ENCODE measurements around the gene TGFB3. TPM values are rescaled to one million over a fixed set of nuclear protein-coding genes. Genes with fewer than 3 reads are reported as not detected.

Gene TGFB3
- total RNA-seq, 2 experiments from 2014 or later = 1.1 to 5.5 TPM

- H3K27ac ChIP-seq (ENCODE audit: low read depth, low read length, poor library complexity, severe bottlenecking) = no peak overlapping the region
- H3K36me3 ChIP-seq (ENCODE audit: insufficient read depth, low read length) = no peaks in the 10 kb centered on the region
- H2AFZ ChIP-seq (ENCODE audit: low read length) = no peak overlapping the region
- ChIA-PET CTCF (ENCODE audit: unreplicated experiment) (no interaction called here), POLR2A (no interaction called here)
- no peaks in the 10 kb centered on the region for H3K9me3 ChIP-seq (ENCODE audit: low read length)
- BruUV-seq (replicated peaks) = no TSS peak
- no peaks in the 10 kb centered on the region for H3K9me2 ChIP-seq (ENCODE audit: insufficient read depth, low read length)
- H3K4me1 ChIP-seq (ENCODE audit: insufficient read depth, low read length, poor library complexity, severe bottlenecking) = peaks cover 15% of the 10 kb centered on the region
- no peaks in the 10 kb centered on the region for H4K20me1 ChIP-seq (ENCODE audit: insufficient read depth, low read length)
- no peaks in the 10 kb centered on the region for H3K79me2 ChIP-seq (ENCODE audit: insufficient read depth, low read depth, low read length)
- no peak for DNase-seq (ENCODE audit: low spot score)
- intact Hi-C loops (cut with micrococcal nuclease; ENCODE audit: unreplicated experiment) = no loop called here
- H3K4me2 ChIP-seq (ENCODE audit: low read length) = no peak overlapping the region
- no peak for TF ChIP-seq EZH2phosphoT487 (IDR thresholded peaks at IDR 0.05; ENCODE audit: borderline replicate concordance, low read depth, low read length)
- TF ChIP-seq, protein P1, sequence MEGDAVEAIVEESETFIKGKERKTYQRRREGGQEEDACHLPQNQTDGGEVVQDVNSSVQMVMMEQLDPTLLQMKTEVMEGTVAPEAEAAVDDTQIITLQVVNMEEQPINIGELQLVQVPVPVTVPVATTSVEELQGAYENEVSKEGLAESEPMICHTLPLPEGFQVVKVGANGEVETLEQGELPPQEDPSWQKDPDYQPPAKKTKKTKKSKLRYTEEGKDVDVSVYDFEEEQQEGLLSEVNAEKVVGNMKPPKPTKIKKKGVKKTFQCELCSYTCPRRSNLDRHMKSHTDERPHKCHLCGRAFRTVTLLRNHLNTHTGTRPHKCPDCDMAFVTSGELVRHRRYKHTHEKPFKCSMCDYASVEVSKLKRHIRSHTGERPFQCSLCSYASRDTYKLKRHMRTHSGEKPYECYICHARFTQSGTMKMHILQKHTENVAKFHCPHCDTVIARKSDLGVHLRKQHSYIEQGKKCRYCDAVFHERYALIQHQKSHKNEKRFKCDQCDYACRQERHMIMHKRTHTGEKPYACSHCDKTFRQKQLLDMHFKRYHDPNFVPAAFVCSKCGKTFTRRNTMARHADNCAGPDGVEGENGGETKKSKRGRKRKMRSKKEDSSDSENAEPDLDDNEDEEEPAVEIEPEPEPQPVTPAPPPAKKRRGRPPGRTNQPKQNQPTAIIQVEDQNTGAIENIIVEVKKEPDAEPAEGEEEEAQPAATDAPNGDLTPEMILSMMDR (conservative IDR thresholded peaks at IDR 0.05; ENCODE audit: low read length) = no peak
- no peak overlapping the region for H3K4me3 ChIP-seq (ENCODE audit: low read depth, low read length, poor library complexity, severe bottlenecking)
These were observed 7.3 kb upstream of the TGFB3 start for GRCh38 chr14:75989134-75989533.

DNA sequence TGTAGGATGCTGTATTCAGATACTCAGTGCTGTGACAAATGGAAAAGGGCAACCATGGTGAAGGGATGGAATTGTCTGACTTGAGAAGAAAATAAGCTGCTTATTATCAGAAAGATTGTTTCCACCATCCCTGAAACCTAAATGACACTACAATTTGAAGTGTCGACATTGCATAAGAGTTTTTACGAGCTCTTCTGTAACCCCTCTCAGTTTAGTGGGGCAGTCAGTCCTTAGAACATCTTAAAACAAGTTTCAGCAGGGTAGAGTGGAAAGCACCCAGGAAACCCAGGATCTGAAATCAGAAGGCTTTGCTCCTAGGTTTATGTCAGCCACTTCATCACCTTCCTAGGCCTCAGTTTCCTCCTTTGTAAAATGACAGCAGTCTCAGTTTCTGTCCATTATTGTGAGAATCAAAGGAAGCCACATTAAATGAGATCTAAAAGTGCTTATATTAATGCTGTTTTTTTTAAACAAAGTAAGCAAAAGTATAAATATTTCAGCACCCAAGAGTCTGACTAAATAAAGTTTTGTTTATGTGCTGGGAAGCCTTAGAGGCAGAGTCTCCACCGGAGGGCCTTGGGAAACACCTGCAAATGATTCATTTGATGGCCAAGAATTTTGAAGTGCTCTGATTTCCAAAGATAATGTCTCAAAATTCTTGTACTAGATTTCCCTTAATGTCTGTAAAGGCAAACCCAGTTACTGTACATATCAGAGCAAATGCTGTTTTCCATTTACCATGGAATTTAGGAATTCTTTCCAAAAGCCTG lies 5.6 kb upstream of the TGFB3 start:
- DNase-seq (ENCODE audit: low spot score) = no peak
- H3K4me3 ChIP-seq (ENCODE audit: low read depth, low read length, poor library complexity, severe bottlenecking) = no peak overlapping the region
- no TSS peak for BruUV-seq (replicated peaks)
- no peak overlapping the region for H3K4me2 ChIP-seq (ENCODE audit: low read length)
- no peak overlapping the region for H2AFZ ChIP-seq (ENCODE audit: low read length)
- no peak for TF ChIP-seq EZH2phosphoT487 (IDR thresholded peaks at IDR 0.05; ENCODE audit: borderline replicate concordance, low read depth, low read length)
- TF ChIP-seq, protein P1 (conservative IDR thresholded peaks at IDR 0.05; ENCODE audit: low read length) = no peak
- no peaks in the 10 kb centered on the region for H4K20me1 ChIP-seq (ENCODE audit: insufficient read depth, low read length)
- no peaks in the 10 kb centered on the region for H3K9me3 ChIP-seq (ENCODE audit: low read length)
- H3K79me2 ChIP-seq (ENCODE audit: insufficient read depth, low read depth, low read length) = no peaks in the 10 kb centered on the region
- ChIA-PET POLR2A (interaction anchor here (0.8 kb wide), 1 partner anchor 8 kb away, joined by 3 read pairs; no protein-coding TSS in a partner anchor), CTCF (ENCODE audit: unreplicated experiment) (no interaction called here)
- H3K9me2 ChIP-seq (ENCODE audit: insufficient read depth, low read length) = no peaks in the 10 kb centered on the region
- no peak overlapping the region for H3K27ac ChIP-seq (ENCODE audit: low read depth, low read length, poor library complexity, severe bottlenecking)
- H3K36me3 ChIP-seq (ENCODE audit: insufficient read depth, low read length) = no peaks in the 10 kb centered on the region
- peaks cover 13% of the 10 kb centered on the region for H3K4me1 ChIP-seq (ENCODE audit: insufficient read depth, low read length, poor library complexity, severe bottlenecking)
- intact Hi-C loops (cut with micrococcal nuclease; ENCODE audit: unreplicated experiment) = no loop called here

GRCh38 chr14:75986439-75986765 lies 4.6 kb upstream of the TGFB3 start:
- Histone ChIP-seq H3K4me2 (ENCODE audit: low read length) (peak overlapping the region; percentile 99), H3K36me3 (ENCODE audit: insufficient read depth, low read length) (no peaks in the 10 kb centered on the region), H3K79me2 (ENCODE audit: insufficient read depth, low read depth, low read length) (no peaks in the 10 kb centered on the region), H2AFZ (ENCODE audit: low read length) (peak overlapping the region; percentile 98; the same call in 1 of the 2 replicates), H4K20me1 (ENCODE audit: insufficient read depth, low read length) (no peaks in the 10 kb centered on the region), H3K4me1 (ENCODE audit: insufficient read depth, low read length, poor library complexity, severe bottlenecking) (peaks cover 23% of the 10 kb centered on the region), H3K27ac (ENCODE audit: low read depth, low read length, poor library complexity, severe bottlenecking) (no peak overlapping the region), H3K4me3 (ENCODE audit: low read depth, low read length, poor library complexity, severe bottlenecking) (peak overlapping the region; percentile 95), H3K9me2 (ENCODE audit: insufficient read depth, low read length) (no peaks in the 10 kb centered on the region), H3K9me3 (ENCODE audit: low read length) (no peaks in the 10 kb centered on the region)
- no peak for TF ChIP-seq EZH2phosphoT487 (IDR thresholded peaks at IDR 0.05; ENCODE audit: borderline replicate concordance, low read depth, low read length)
- TF ChIP-seq, protein P1 (conservative IDR thresholded peaks at IDR 0.05; ENCODE audit: low read length) = no peak
- CTCF ChIA-PET (ENCODE audit: unreplicated experiment) = no interaction called here
- DNase-seq (ENCODE audit: low spot score) = no peak
- POLR2A ChIA-PET = interaction anchor here (0.7 to 1.2 kb wide), 3 partner anchors 10 to 1165 kb away, joined by 4 to 6 read pairs (median 6); no protein-coding TSS in a partner anchor
- intact Hi-C loops (cut with micrococcal nuclease; ENCODE audit: unreplicated experiment) = no loop called here
- no TSS peak for BruUV-seq (replicated peaks)
